HUES6 (cell line): Measurements from ENCODE around the gene STK32C.
"Not testable (repeated sequence)": the region's sequence is repeated elsewhere in the genome, so short reads cannot be mapped to it uniquely, and the experiment has no call there.

Experiments
- H3K27ac ChIP-seq: 2 replicates; pipeline ENCODE4 v1.7.0; 2013; ENCODE audit warnings: low read depth, mild to moderate bottlenecking, low read length, inconsistent platforms
- H3K27me3 ChIP-seq: 2 replicates; pipeline ENCODE4 v1.6.1; 2013; ENCODE audit warnings: low read length; ENCODE audit not compliant: control insufficient read depth, insufficient read depth
- H3K36me3 ChIP-seq: 2 replicates; pipeline ENCODE4 v1.6.1; 2013; ENCODE audit warnings: low read length; ENCODE audit not compliant: control insufficient read depth, insufficient read depth
- H3K4me1 ChIP-seq: 2 replicates; pipeline ENCODE4 v1.6.1; 2013; ENCODE audit warnings: low read length; ENCODE audit not compliant: control insufficient read depth, insufficient read depth
- H3K4me3 ChIP-seq: 2 replicates; pipeline ENCODE4 v1.5.1; 2013; ENCODE audit warnings: low read depth, low read length
- H3K9ac ChIP-seq: one replicate; pipeline ENCODE4 v1.6.1; 2013; ENCODE audit warnings: mild to moderate bottlenecking, low read length
- H3K9me3 ChIP-seq: 2 replicates; pipeline ENCODE4 v1.6.1; 2013; ENCODE audit warnings: low read depth, low read length; ENCODE audit not compliant: control insufficient read depth, insufficient read depth

Gene STK32C

GRCh38 chr10:132349766-132350165, 42.0 kb upstream of the STK32C start:
- Histone ChIP-seq H3K9me3 (no peaks in the 10 kb centered on the region), H3K4me1 (no peaks in the 10 kb centered on the region), H3K27me3 (no peaks in the 10 kb centered on the region), H3K4me3 (no peak overlapping the region), H3K27ac (no peak overlapping the region), H3K36me3 (no peaks in the 10 kb centered on the region), H3K9ac (no peak overlapping the region)

GRCh38 chr10:132347931-132348267, 40.1 kb upstream of the STK32C start:
- Histone ChIP-seq H3K4me1 (no peaks in the 10 kb centered on the region), H3K36me3 (no peaks in the 10 kb centered on the region), H3K9me3 (no peaks in the 10 kb centered on the region), H3K4me3 (no peak overlapping the region), H3K9ac (no peak overlapping the region), H3K27ac (no peak overlapping the region), H3K27me3 (no peaks in the 10 kb centered on the region)

GRCh38 chr10:132347211-132347930, 39.6 kb upstream of the STK32C start:
- H3K27me3 ChIP-seq: no peaks in the 10 kb centered on the region
- H3K9me3 ChIP-seq: no peaks in the 10 kb centered on the region
- H3K4me3 ChIP-seq: no peak overlapping the region
- H3K36me3 ChIP-seq: no peaks in the 10 kb centered on the region
- no peak overlapping the region for H3K27ac ChIP-seq
- no peak overlapping the region for H3K9ac ChIP-seq
- H3K4me1 ChIP-seq: no peaks in the 10 kb centered on the region

- H3K4me3 ChIP-seq: no peak overlapping the region
- H3K27ac ChIP-seq: no peak overlapping the region
- H3K9me3 ChIP-seq: no peaks in the 10 kb centered on the region
- H3K4me1 ChIP-seq: no peaks in the 10 kb centered on the region
- no peaks in the 10 kb centered on the region for H3K27me3 ChIP-seq
- H3K9ac ChIP-seq: no peak overlapping the region
- H3K36me3 ChIP-seq: no peaks in the 10 kb centered on the region
Observed at GRCh38 chr10:132346806-132347205, 39.1 kb upstream of the STK32C start.

GRCh38 chr10:132345345-132345744, 37.6 kb upstream of the STK32C start:
- Histone ChIP-seq H3K27me3 (no peaks in the 10 kb centered on the region), H3K27ac (no peak overlapping the region), H3K9ac (no peak overlapping the region), H3K9me3 (no peaks in the 10 kb centered on the region), H3K4me3 (no peak overlapping the region), H3K36me3 (no peaks in the 10 kb centered on the region), H3K4me1 (no peaks in the 10 kb centered on the region)

GRCh38 chr10:132344386-132344785, 36.6 kb upstream of the STK32C start:
- Histone ChIP-seq H3K9me3 (no peaks in the 10 kb centered on the region), H3K4me1 (no peaks in the 10 kb centered on the region), H3K27me3 (no peaks in the 10 kb centered on the region), H3K9ac (no peak overlapping the region), H3K4me3 (no peak overlapping the region), H3K27ac (no peak overlapping the region), H3K36me3 (no peaks in the 10 kb centered on the region)

- no peaks in the 10 kb centered on the region for H3K4me1 ChIP-seq
- H3K27ac ChIP-seq: no peak overlapping the region
- H3K36me3 ChIP-seq: no peaks in the 10 kb centered on the region
- H3K9ac ChIP-seq: no peak overlapping the region
- H3K4me3 ChIP-seq: no peak overlapping the region
- no peaks in the 10 kb centered on the region for H3K27me3 ChIP-seq
- no peaks in the 10 kb centered on the region for H3K9me3 ChIP-seq
Observed at GRCh38 chr10:132342553-132342952, 34.8 kb upstream of the STK32C start.

- no peaks in the 10 kb centered on the region for H3K9me3 ChIP-seq
- H3K4me3 ChIP-seq: no peak overlapping the region
- H3K9ac ChIP-seq: no peak overlapping the region
- no peaks in the 10 kb centered on the region for H3K36me3 ChIP-seq
- no peaks in the 10 kb centered on the region for H3K4me1 ChIP-seq
- no peak overlapping the region for H3K27ac ChIP-seq
- no peaks in the 10 kb centered on the region for H3K27me3 ChIP-seq
Observed at GRCh38 chr10:132341781-132342180, 34.0 kb upstream of the STK32C start.

- Histone ChIP-seq H3K36me3 (no peaks in the 10 kb centered on the region), H3K4me3 (no peak overlapping the region), H3K9ac (no peak overlapping the region), H3K27me3 (no peaks in the 10 kb centered on the region), H3K9me3 (no peaks in the 10 kb centered on the region), H3K4me1 (no peaks in the 10 kb centered on the region), H3K27ac (no peak overlapping the region)
Observed at GRCh38 chr10:132341017-132341416, 33.3 kb upstream of the STK32C start.

GRCh38 chr10:132339276-132339675, 31.5 kb upstream of the STK32C start:
- H3K27me3 ChIP-seq: no peaks in the 10 kb centered on the region
- H3K9ac ChIP-seq: no peak overlapping the region
- 0 out of 2 replicates have a peak, but pooled peaks cover 2% of the 10 kb centered on the region for H3K4me1 ChIP-seq
- H3K27ac ChIP-seq: no peak overlapping the region
- H3K36me3 ChIP-seq: no peaks in the 10 kb centered on the region
- H3K9me3 ChIP-seq: no peaks in the 10 kb centered on the region
- H3K4me3 ChIP-seq: no peak overlapping the region

- Histone ChIP-seq H3K4me1 (0 out of 2 replicates have a peak, but pooled peaks cover 2% of the 10 kb centered on the region), H3K27ac (no peak overlapping the region), H3K9ac (no peak overlapping the region), H3K36me3 (no peaks in the 10 kb centered on the region), H3K9me3 (no peaks in the 10 kb centered on the region), H3K27me3 (no peaks in the 10 kb centered on the region), H3K4me3 (no peak overlapping the region)
Observed at GRCh38 chr10:132338876-132339275, 31.1 kb upstream of the STK32C start.

GRCh38 chr10:132337854-132338253, 30.1 kb upstream of the STK32C start:
- H3K9ac ChIP-seq, H3K4me1 ChIP-seq: not testable (repeated sequence)

More at GRCh38 chr10:132337854-132338253, 30.1 kb upstream of the STK32C start:
- H3K36me3 ChIP-seq, H3K27me3 ChIP-seq, H3K27ac ChIP-seq, H3K9me3 ChIP-seq, H3K4me3 ChIP-seq: not testable (repeated sequence)
